Keratinocyte (primary cell): ENCODE measurements around the gene WNT7B. TPM values are rescaled to one million over a fixed set of nuclear protein-coding genes. Genes with fewer than 3 reads are reported as not detected.

Experiments used
- DNase-seq: peaks from one replicate; pipeline ENCODE4 v3.0.0-alpha.2; 2011; ENCODE audit warnings: low read depth, missing footprints, low spot score
- FAIRE-seq: peaks from 2 replicates; lab custom pipeline; 2011; peaks lifted over from hg19 to GRCh38; lab: Jason Lieb, UNC
- H2AFZ ChIP-seq: 2 replicates; pipeline ENCODE4 v1.6.0; 2012; ENCODE audit warnings: low read length, control low read depth, inconsistent platforms; ENCODE audit not compliant: control insufficient read depth
- H3K27ac ChIP-seq: 2 replicates; pipeline ENCODE4 v1.5.1; 2011; ENCODE audit warnings: low read length; ENCODE audit not compliant: control insufficient read depth, insufficient read depth
- H3K27me3 ChIP-seq: 3 replicates; pipeline ENCODE4 v1.6.0; 2011; ENCODE audit warnings: low read length; ENCODE audit not compliant: control insufficient read depth, insufficient read depth; ENCODE audit errors: extremely low read depth
- H3K36me3 ChIP-seq, 2 experiments: 2 replicates in 1 of 2; 3 replicates in 1 of 2; pipeline ENCODE4 v1.5.1; 2011; ENCODE audit warnings: low read length in 2 of 2, mild to moderate bottlenecking in 1 of 2; ENCODE audit not compliant: control insufficient read depth in 2 of 2, insufficient read depth in 2 of 2; ENCODE audit errors: extremely low read depth in 1 of 2
- H3K4me1 ChIP-seq: 3 replicates; pipeline ENCODE4 v1.5.1; 2011; ENCODE audit warnings: low read length; ENCODE audit not compliant: control insufficient read depth, insufficient read depth; ENCODE audit errors: extremely low read depth
- H3K4me2 ChIP-seq: 3 replicates; pipeline ENCODE4 v1.6.0; 2011; ENCODE audit warnings: low read depth, low read length; ENCODE audit not compliant: control insufficient read depth, insufficient read depth; ENCODE audit errors: extremely low read depth
- H3K4me3 ChIP-seq, 3 experiments: fragments of 200-600 bp in 1 of 3; sonication (generic) in 1 of 3; 2 replicates in 2 of 3; 3 replicates in 1 of 3; pipeline ENCODE4 v1.5.1; 2011 to 2016; ENCODE audit warnings: low read length in 3 of 3, mild to moderate bottlenecking in 3 of 3, control low read depth in 2 of 3, inconsistent platforms in 1 of 3, low read depth in 1 of 3, mixed read lengths in 1 of 3, mixed run types in 1 of 3, moderate library complexity in 1 of 3; ENCODE audit not compliant: control insufficient read depth in 2 of 3, insufficient read depth in 2 of 3; ENCODE audit errors: extremely low read depth in 1 of 3
- H3K79me2 ChIP-seq: 2 replicates; pipeline ENCODE4 v1.6.0; 2012; ENCODE audit warnings: low read length; ENCODE audit not compliant: control insufficient read depth, insufficient read depth
- H3K9ac ChIP-seq: 3 replicates; pipeline ENCODE4 v1.6.0; 2011; ENCODE audit warnings: low read length; ENCODE audit not compliant: control insufficient read depth, insufficient read depth; ENCODE audit errors: extremely low read depth
- H3K9me1 ChIP-seq: 3 replicates; pipeline ENCODE4 v1.6.0; 2011; ENCODE audit warnings: low read length; ENCODE audit not compliant: control insufficient read depth, insufficient read depth; ENCODE audit errors: extremely low read depth
- H3K9me3 ChIP-seq: 2 replicates; pipeline ENCODE4 v1.5.1; 2012; ENCODE audit warnings: low read depth, low read length; ENCODE audit not compliant: control insufficient read depth
- H4K20me1 ChIP-seq: 3 replicates; pipeline ENCODE4 v1.6.0; 2011; ENCODE audit warnings: low read length; ENCODE audit not compliant: control insufficient read depth, insufficient read depth; ENCODE audit errors: extremely low read depth
- EZH2 ChIP-seq: IDR thresholded peaks from one replicate; pipeline ENCODE4 v1.6.1; 2012; ENCODE audit warnings: inconsistent platforms, mild to moderate bottlenecking, low read length, moderate library complexity
- dilution Hi-C: fragments of 300-500 bp; cut with MboI; formaldehyde crosslinking; loops from one replicate; pipeline ENCODE4 v1.7.0; 2020; ENCODE audit warnings: low sequenced_read_pairs; ENCODE audit not compliant: extremely low pct_ligation_motif_present
- polyA plus RNA-seq, 5 experiments: library from polyadenylated mRNA; depleted of rRNA in 3 of 5; stranded (reverse) in 3 of 5; stranded (forward) in 1 of 5; unstranded in 1 of 5; fragments of >200 nt; gene quantifications; 1 replicate in 1 of 5; 2 replicates in 3 of 5; 3 replicates in 1 of 5; pipeline versions ENCODE4 v1.2.1 to v1.2.3, GENCODE V29; 2011 to 2012; ENCODE audit warnings: missing spikeins in 2 of 5, low read depth in 1 of 5, low replicate concordance in 1 of 5
- TF ChIP-seq, protein P1 (sequence below), 3 experiments: IDR thresholded peaks in 1 of 3; conservative IDR thresholded peaks in 1 of 3; optimal IDR thresholded peaks in 1 of 3; 2 replicates in 2 of 3; 3 replicates in 1 of 3; pipeline versions ENCODE3 to v1.5.1; 2011; ENCODE audit warnings: low read length in 3 of 3, mild to moderate bottlenecking in 3 of 3, moderate library complexity in 2 of 3, control low read depth in 1 of 3, inconsistent platforms in 1 of 3; ENCODE audit not compliant: insufficient read depth in 2 of 3; ENCODE audit errors: extremely low read depth in 1 of 3

WNT7B gene
- polyA plus RNA-seq, 1 donor (not counting 4 experiments of a cell fraction or from before 2014, with no cell fraction given), result 1.7 TPM

- Histone ChIP-seq H3K27ac (no peak overlapping the region), H3K9me3 (peaks cover 8% of the 10 kb centered on the region), H3K9ac (no peak overlapping the region), H3K36me3 (no peaks in the 10 kb centered on the region), H3K4me1 (peaks cover 27% of the 10 kb centered on the region), H3K4me3 (no peak overlapping the region), H4K20me1 (peaks cover 2% of the 10 kb centered on the region), H3K9me1 (no peaks in the 10 kb centered on the region), H3K4me2 (no peak overlapping the region), H3K27me3 (peaks cover 51% of the 10 kb centered on the region), H2AFZ (no peak overlapping the region), H3K79me2 (no peaks in the 10 kb centered on the region)
- DNase-seq (no peak), FAIRE-seq (no peak)
- TF ChIP-seq, protein P1, sequence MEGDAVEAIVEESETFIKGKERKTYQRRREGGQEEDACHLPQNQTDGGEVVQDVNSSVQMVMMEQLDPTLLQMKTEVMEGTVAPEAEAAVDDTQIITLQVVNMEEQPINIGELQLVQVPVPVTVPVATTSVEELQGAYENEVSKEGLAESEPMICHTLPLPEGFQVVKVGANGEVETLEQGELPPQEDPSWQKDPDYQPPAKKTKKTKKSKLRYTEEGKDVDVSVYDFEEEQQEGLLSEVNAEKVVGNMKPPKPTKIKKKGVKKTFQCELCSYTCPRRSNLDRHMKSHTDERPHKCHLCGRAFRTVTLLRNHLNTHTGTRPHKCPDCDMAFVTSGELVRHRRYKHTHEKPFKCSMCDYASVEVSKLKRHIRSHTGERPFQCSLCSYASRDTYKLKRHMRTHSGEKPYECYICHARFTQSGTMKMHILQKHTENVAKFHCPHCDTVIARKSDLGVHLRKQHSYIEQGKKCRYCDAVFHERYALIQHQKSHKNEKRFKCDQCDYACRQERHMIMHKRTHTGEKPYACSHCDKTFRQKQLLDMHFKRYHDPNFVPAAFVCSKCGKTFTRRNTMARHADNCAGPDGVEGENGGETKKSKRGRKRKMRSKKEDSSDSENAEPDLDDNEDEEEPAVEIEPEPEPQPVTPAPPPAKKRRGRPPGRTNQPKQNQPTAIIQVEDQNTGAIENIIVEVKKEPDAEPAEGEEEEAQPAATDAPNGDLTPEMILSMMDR (optimal IDR thresholded peaks at IDR 0.05 in 1 of 3, IDR thresholded peaks at IDR 0.05 in 1 of 3, conservative IDR thresholded peaks at IDR 0.05 in 1 of 3; ENCODE audit: extremely low read depth in 1 of 3, insufficient read depth in 2 of 3, low read length in 3 of 3), result no peak
- no peak for TF ChIP-seq EZH2
- dilution Hi-C loops, result no loop called here
Observed at GRCh38 chr22:45914309-45914708, 62.7 kb downstream of the WNT7B start.

- FAIRE-seq, result no peak
- H3K9me1 ChIP-seq, result no peaks in the 10 kb centered on the region
- H3K27ac ChIP-seq, result no peak overlapping the region
- dilution Hi-C loops, result no loop called here
- no peak overlapping the region for H3K4me2 ChIP-seq
- no peak overlapping the region for H3K4me3 ChIP-seq
- peaks cover 8% of the 10 kb centered on the region for H3K9me3 ChIP-seq
- no peaks in the 10 kb centered on the region for H3K79me2 ChIP-seq
- H3K36me3 ChIP-seq, result no peaks in the 10 kb centered on the region
- H4K20me1 ChIP-seq, result no peaks in the 10 kb centered on the region
- TF ChIP-seq, protein P1 (optimal IDR thresholded peaks at IDR 0.05 in 1 of 3, IDR thresholded peaks at IDR 0.05 in 1 of 3, conservative IDR thresholded peaks at IDR 0.05 in 1 of 3; ENCODE audit: extremely low read depth in 1 of 3, insufficient read depth in 2 of 3, low read length in 3 of 3), result no peak
- no peak for TF ChIP-seq EZH2
- peaks cover 58% of the 10 kb centered on the region for H3K27me3 ChIP-seq
- H3K9ac ChIP-seq, result no peak overlapping the region
- peaks cover 19% of the 10 kb centered on the region for H3K4me1 ChIP-seq
- no peak for DNase-seq
- H2AFZ ChIP-seq, result no peak overlapping the region
Observed at GRCh38 chr22:45912910-45913309, 64.1 kb downstream of the WNT7B start.
